HepG2 (cell line): ENCODE data around the gene KRT15. TPM values are rescaled to one million over a fixed set of nuclear protein-coding genes. Genes with fewer than 3 reads are reported as not detected.

Experiments used
- NFKBIZ ChIP-seq: IDR thresholded peaks from 2 replicates; pipeline ENCODE4 v1.6.1; 2018; ENCODE audit warnings: missing genetic modification reagents, missing compliant biosample characterization
- PITX1 ChIP-seq: sonication (generic); formaldehyde crosslinking; IDR thresholded peaks from 2 replicates; pipeline ENCODE4 v1.5.1; 2020; ENCODE audit warnings: mild to moderate bottlenecking, missing genetic modification reagents
- RXRB ChIP-seq: IDR thresholded peaks from 2 replicates; pipeline ENCODE4 v1.6.1; 2016; ENCODE audit warnings: borderline replicate concordance, missing genetic modification reagents, missing compliant biosample characterization
- ZBED4 ChIP-seq: sonication (generic); formaldehyde crosslinking; IDR thresholded peaks from 2 replicates; pipeline ENCODE4 v1.4.0; 2020; ENCODE audit warnings: missing genetic modification reagents, borderline replicate concordance
- ZNF446 ChIP-seq: sonication (generic); formaldehyde crosslinking; IDR thresholded peaks from 2 replicates; pipeline ENCODE4 v1.5.0; 2020; ENCODE audit warnings: mild to moderate bottlenecking, missing genetic modification reagents
- ZNF704 ChIP-seq: sonication (generic); formaldehyde crosslinking; IDR thresholded peaks from 2 replicates; pipeline ENCODE4 v1.8.1; 2023; ENCODE audit warnings: mild to moderate bottlenecking, inconsistent platforms, moderate library complexity, missing genetic modification reagents, borderline replicate concordance
- polyA plus RNA-seq, 8 experiments: library from polyadenylated mRNA; depleted of rRNA in 3 of 8; stranded (reverse) in 7 of 8; unstranded in 1 of 8; fragments of >200 nt; fragmentation: Illumina TruSeq in 4 of 8; extraction: Trizol in 4 of 8; gene quantifications; 2 replicates each; pipeline versions ENCODE4 v1.2.1 to v1.2.3, GENCODE V29; 2011 to 2016; ENCODE audit warnings: low read depth in 4 of 8, missing spikeins in 1 of 8, mixed read lengths in 1 of 8; ENCODE audit not compliant: insufficient read depth in 1 of 8
- total RNA-seq, 5 experiments: library from RNA; depleted of rRNA; stranded (reverse); fragments of >200 nt; fragmentation: Illumina TruSeq; extraction: Trizol; gene quantifications; 2 replicates each; pipeline ENCODE4 v1.2.3, GENCODE V29; 2016; ENCODE audit warnings: low read depth in 1 of 5

The KRT15 gene
- total and polyA plus RNA-seq, 2 of the 13 experiments (the other 11 are each of a cell fraction or from before 2014, with no cell fraction given), result 0.46 to 0.63 TPM

- 0 out of 2 replicates have a peak, but pooled peaks have one; percentile 4 for TF ChIP-seq ZBED4 (CRISPR knock-in tag)
- no peak for TF ChIP-seq PITX1
- no peak for TF ChIP-seq ZNF704 (CRISPR knock-in tag)
- TF ChIP-seq NFKBIZ (CRISPR knock-in tag), result no peak
- TF ChIP-seq RXRB, result no peak
- TF ChIP-seq ZNF446 (CRISPR knock-in tag), result no peak
These were observed 8.7 kb upstream of the KRT15 start (continued) for GRCh38 chr17:41527063-41528023.
